H1 (cell line): ENCODE data around the gene TYRO3. TPM values are rescaled to one million over a fixed set of nuclear protein-coding genes. Genes with fewer than 3 reads are reported as not detected.

Source experiments
- CTCF ChIA-PET: fragments of 300-600 bp; sonication (Branson Sonifier 250); formaldehyde crosslinking; loops from one replicate; lab custom pipeline; 2021; ENCODE audit not compliant: partially characterized antibody; lab: Charles Lee
- POLR2A ChIA-PET: fragments of 300-600 bp; sonication (Branson Sonifier 250); formaldehyde crosslinking; loops from one replicate; lab custom pipeline; 2021; ENCODE audit warnings: inconsistent platforms; ENCODE audit not compliant: partially characterized antibody; lab: Charles Lee
- DNase-seq, 2 experiments: peaks; one replicate each; pipeline versions ENCODE4 v3.0.0 to v3.0.0-alpha.2; 2010 to 2022; ENCODE audit warnings: low spot score in 2 of 2, low read depth in 1 of 2, mixed read lengths in 1 of 2
- FAIRE-seq: peaks from 2 replicates; lab custom pipeline; 2011; peaks lifted over from hg19 to GRCh38; lab: Jason Lieb, UNC
- H2AFZ ChIP-seq: 2 replicates; pipeline ENCODE4 v1.8.1; 2012; ENCODE audit warnings: low read length, inconsistent platforms
- H2AK5ac ChIP-seq: 2 replicates; pipeline ENCODE4 v1.6.1; 2013; ENCODE audit warnings: low read depth, low read length
- H2BK120ac ChIP-seq: replicated peaks from 2 replicates; pipeline ENCODE3; 2013; ENCODE audit warnings: low read depth, low read length, inconsistent platforms
- H2BK12ac ChIP-seq: 2 replicates; pipeline ENCODE4 v1.6.1; 2013; ENCODE audit warnings: low read depth, low read length
- H2BK15ac ChIP-seq: 2 replicates; pipeline ENCODE4 v1.6.1; 2013; ENCODE audit warnings: low read length
- H2BK20ac ChIP-seq: 2 replicates; pipeline ENCODE4 v1.6.1; 2013; ENCODE audit warnings: low read length
- H2BK5ac ChIP-seq: 2 replicates; pipeline ENCODE4 v1.6.1; 2013; ENCODE audit warnings: low read depth, low read length
- H3K14ac ChIP-seq: 2 replicates; pipeline ENCODE4 v1.6.1; 2013; ENCODE audit warnings: inconsistent platforms; ENCODE audit not compliant: insufficient read length
- H3K18ac ChIP-seq: 2 replicates; pipeline ENCODE4 v1.6.1; 2013; ENCODE audit warnings: low read length; ENCODE audit errors: extremely low read depth
- H3K23ac ChIP-seq: 2 replicates; pipeline ENCODE4 v1.6.1; 2013; ENCODE audit warnings: inconsistent platforms; ENCODE audit not compliant: insufficient read length
- H3K23me2 ChIP-seq: 2 replicates; pipeline ENCODE4 v1.6.1; 2013; ENCODE audit warnings: low read depth, low read length
- H3K27ac ChIP-seq: 2 replicates; pipeline ENCODE4 v1.6.1; 2011; ENCODE audit warnings: low read depth, low read length, inconsistent platforms
- H3K27me3 ChIP-seq, 4 experiments: replicated peaks in 1 of 4; 1 replicate in 1 of 4; 2 replicates in 3 of 4; pipeline versions ENCODE4 v1.6.1 to v1.8.1; 2011 to 2013; ENCODE audit warnings: low read length in 3 of 4, mild to moderate bottlenecking in 3 of 4, inconsistent platforms in 2 of 4, mixed read lengths in 2 of 4, moderate library complexity in 1 of 4; ENCODE audit not compliant: control insufficient read depth in 3 of 4, insufficient read depth in 3 of 4; ENCODE audit errors: extremely low read depth in 1 of 4
- H3K36me3 ChIP-seq, 4 experiments: 2 replicates each; pipeline versions ENCODE4 v1.6.1 to v1.8.1; 2011 to 2013; ENCODE audit warnings: mild to moderate bottlenecking in 4 of 4, low read length in 3 of 4, moderate library complexity in 2 of 4, control low read depth in 1 of 4, inconsistent platforms in 1 of 4; ENCODE audit not compliant: insufficient read depth in 4 of 4, control insufficient read depth in 2 of 4
- H3K4ac ChIP-seq: replicated peaks from 2 replicates; pipeline ENCODE3; 2013; ENCODE audit warnings: low read length, low read depth, mixed read lengths, inconsistent platforms; ENCODE audit not compliant: insufficient read length
- H3K4me1 ChIP-seq, 4 experiments: replicated peaks in 1 of 4; 1 replicate in 1 of 4; 2 replicates in 3 of 4; pipeline versions ENCODE4 v1.6.1 to v1.8.1; 2011 to 2013; ENCODE audit warnings: low read length in 3 of 4, inconsistent platforms in 2 of 4, mixed read lengths in 1 of 4; ENCODE audit not compliant: insufficient read depth in 4 of 4, control insufficient read depth in 3 of 4
- H3K4me2 ChIP-seq, 2 experiments: 2 replicates each; pipeline versions ENCODE4 v1.6.1 to v1.8.1; 2011 to 2013; ENCODE audit warnings: low read depth in 2 of 2, low read length in 2 of 2, control low read depth in 1 of 2, inconsistent platforms in 1 of 2, mild to moderate bottlenecking in 1 of 2; ENCODE audit not compliant: insufficient read depth in 1 of 2
- H3K4me3 ChIP-seq, 4 experiments: fragments of 200-600, 300-600 bp in 1 of 4; sonication (generic), shearing (Covaris generic), sonication (Bioruptor Twin) in 1 of 4; 2 replicates each; pipeline versions ENCODE4 v1.5.1 to v1.8.1; 2011 to 2016; ENCODE audit warnings: low read length in 4 of 4, low read depth in 3 of 4, control low read depth in 2 of 4, inconsistent platforms in 2 of 4, mild to moderate bottlenecking in 2 of 4, mixed read lengths in 1 of 4, moderate library complexity in 1 of 4; ENCODE audit not compliant: insufficient read depth in 2 of 4; ENCODE audit errors: extremely low read depth in 1 of 4
- H3K56ac ChIP-seq: replicated peaks from 2 replicates; pipeline ENCODE3; 2013; ENCODE audit warnings: low read depth, mild to moderate bottlenecking, mixed read lengths, low read length, inconsistent platforms; ENCODE audit not compliant: insufficient read length
- H3K79me1 ChIP-seq: 2 replicates; pipeline ENCODE4 v1.6.1; 2013; ENCODE audit warnings: low read depth, low read length, control low read depth
- H3K79me2 ChIP-seq, 2 experiments: 2 replicates each; pipeline versions ENCODE4 v1.6.1 to v1.8.1; 2012 to 2013; ENCODE audit warnings: low read length in 2 of 2, mild to moderate bottlenecking in 2 of 2, inconsistent platforms in 1 of 2; ENCODE audit not compliant: insufficient read depth in 2 of 2, control insufficient read depth in 1 of 2
- H3K9ac ChIP-seq, 4 experiments: replicated peaks in 1 of 4; 1 replicate in 1 of 4; 2 replicates in 3 of 4; pipeline versions ENCODE4 v1.6.1 to v1.8.1; 2011 to 2013; ENCODE audit warnings: low read depth in 3 of 4, low read length in 3 of 4, control low read depth in 2 of 4, mild to moderate bottlenecking in 2 of 4, moderate library complexity in 2 of 4, inconsistent platforms in 1 of 4; ENCODE audit errors: extremely low read depth in 1 of 4
- H3K9me3 ChIP-seq, 2 experiments: 2 replicates each; pipeline versions ENCODE4 v1.6.1 to v1.8.1; 2012 to 2013; ENCODE audit warnings: mild to moderate bottlenecking in 2 of 2, moderate library complexity in 2 of 2, control low read depth in 1 of 2, inconsistent platforms in 1 of 2, low read depth in 1 of 2, low read length in 1 of 2, mixed read lengths in 1 of 2; ENCODE audit not compliant: insufficient read depth in 2 of 2
- H4K20me1 ChIP-seq, 2 experiments: replicated peaks in 1 of 2; 2 replicates each; pipeline versions ENCODE3 to v1.8.1; 2011 to 2013; ENCODE audit warnings: inconsistent platforms in 2 of 2, low read length in 2 of 2, mild to moderate bottlenecking in 1 of 2; ENCODE audit not compliant: insufficient read depth in 2 of 2, control insufficient read depth in 1 of 2
- H4K5ac ChIP-seq: 2 replicates; pipeline ENCODE4 v1.6.1; 2013; ENCODE audit warnings: low read length, low read depth, mixed read lengths, inconsistent platforms; ENCODE audit not compliant: insufficient read length
- H4K8ac ChIP-seq: 2 replicates; pipeline ENCODE4 v1.8.0; 2013; ENCODE audit warnings: mild to moderate bottlenecking, moderate library complexity, low read length, inconsistent platforms; ENCODE audit not compliant: insufficient read depth; ENCODE audit errors: extremely low read depth
- H4K91ac ChIP-seq: replicated peaks from 2 replicates; pipeline ENCODE3; 2013; ENCODE audit warnings: low read length, mixed read lengths, inconsistent platforms; ENCODE audit not compliant: insufficient read length
- ATF2 ChIP-seq: IDR thresholded peaks from 2 replicates; pipeline ENCODE4 v1.6.1; 2012; ENCODE audit warnings: low read length, inconsistent platforms
- CREB1 ChIP-seq: IDR thresholded peaks from 2 replicates; pipeline ENCODE4 v1.6.1; 2012; ENCODE audit warnings: inconsistent platforms
- CTBP2 ChIP-seq: IDR thresholded peaks from 2 replicates; pipeline ENCODE4 v1.7.0; 2011; ENCODE audit warnings: borderline replicate concordance, mild to moderate bottlenecking, moderate library complexity, mixed read lengths, low read length; ENCODE audit not compliant: insufficient read depth, insufficient read length
- E2F6 ChIP-seq: IDR thresholded peaks from 2 replicates; pipeline ENCODE4 v1.6.1; 2012; ENCODE audit warnings: inconsistent platforms
- GTF2F1 ChIP-seq: IDR thresholded peaks from 2 replicates; pipeline ENCODE4 v1.6.1; 2012; ENCODE audit warnings: low read depth, low read length, improper control_type of control experiment, borderline replicate concordance
- POU5F1 ChIP-seq: IDR thresholded peaks from 2 replicates; pipeline ENCODE4 v1.6.1; 2011; ENCODE audit warnings: low read depth, mild to moderate bottlenecking, low read length, moderate library complexity
- TAF7 ChIP-seq: optimal IDR thresholded peaks from 2 replicates; pipeline ENCODE3; 2011; ENCODE audit warnings: low read depth, mild to moderate bottlenecking, inconsistent platforms, low read length, moderate library complexity, borderline replicate concordance
- USF2 ChIP-seq: IDR thresholded peaks from 2 replicates; pipeline ENCODE4 v1.6.1; 2011; ENCODE audit warnings: low read length, improper control_type of control experiment
- WGBS, 2 experiments: shearing (Covaris generic) in 1 of 2; methylation state at CpG; one replicate each; pipeline versions ENCODE4 v1.1.6 to v1.1.7; 2013 to 2015; ENCODE audit warnings: low lambda C conversion rate in 2 of 2, mixed read lengths in 2 of 2, inconsistent platforms in 1 of 2, low coverage in 1 of 2, missing lambda C conversion rate in 1 of 2; ENCODE audit not compliant: insufficient replicate concordance in 2 of 2, insufficient coverage in 1 of 2, insufficient read length in 1 of 2; ENCODE audit errors: extremely low coverage in 1 of 2, missing lambda C conversion rate in 1 of 2; 5-methylcytosine and 5-hydroxymethylcytosine counted together
- polyA plus RNA-seq, 7 experiments: library from polyadenylated mRNA; depleted of rRNA in 3 of 7; stranded (reverse) in 5 of 7; unstranded in 2 of 7; fragments of >200 nt in 5 of 7; fragments of 200-250 nt in 2 of 7; gene quantifications; 1 replicate in 5 of 7; 2 replicates in 1 of 7; 4 replicates in 1 of 7; pipeline versions ENCODE4 v1.2.1 to v1.2.3, GENCODE V29; 2011 to 2013; ENCODE audit warnings: missing spikeins in 2 of 7, mixed read lengths in 2 of 7
- total RNA-seq: library from RNA; stranded (reverse); fragmentation: NEBNext Ultra II Directional; extraction: Animal tissue kit (Norgen Biotek cat#: 25700); gene quantifications from 2 replicates; pipeline ENCODE4 v1.2.1, GENCODE V29; 2021

The TYRO3 gene
- total and polyA plus RNA-seq, 2 of the 8 experiments (the other 6 are each of a cell fraction or from before 2014, with no cell fraction given): 82.7 to 98.8 TPM

GRCh38 chr15:41512940-41513505, 46.0 kb upstream of the TYRO3 start:
- POLR2A ChIA-PET: interaction anchor here (1.1 to 3.7 kb wide), 8 partner anchors 10 to 31 kb away, joined by 3 to 19 read pairs (median 8); partner anchors contain the start of genes ITPKA and RPAP1
- no peak overlapping the region for H2AFZ ChIP-seq
- no peak for FAIRE-seq
- TF ChIP-seq CREB1 (no peak), TAF7 (no peak), CTBP2 (no peak), GTF2F1 (no peak), USF2 (no peak), E2F6 (no peak), POU5F1 (no peak), ATF2 (no peak)

More at GRCh38 chr15:41512940-41513505, 46.0 kb upstream of the TYRO3 start:
- Histone ChIP-seq H3K56ac (no peak overlapping the region), H2BK5ac (no peak overlapping the region), H3K79me2 (no peaks in the 10 kb centered on the region), H4K5ac (no peak overlapping the region), H4K8ac (no peak overlapping the region), H3K27ac (no peak overlapping the region), H2BK20ac (no peak overlapping the region), H3K18ac (no peak overlapping the region), H4K20me1 (peaks cover 0 to 12% of the 10 kb centered on the region in 2 experiments), H2AK5ac (no peak overlapping the region), H3K27me3 (peaks cover 32 to 61% (median 54%) of the 10 kb centered on the region in 4 experiments), H3K4ac (no peak overlapping the region), H3K23ac (no peak overlapping the region), H3K9me3 (no peaks in the 10 kb centered on the region; a peak in 1 of 4 replicates), H2BK12ac (no peak overlapping the region), H3K4me2 (peak overlapping the region; percentile 90 to 96), H4K91ac (no peak overlapping the region), H3K4me1 (peaks cover 0 to 26% (median 13%) of the 10 kb centered on the region in 4 experiments; a peak in 5 of 7 replicates), H3K23me2 (peaks cover 15% of the 10 kb centered on the region), H3K36me3 (peaks cover 0 to 12% (median 5%) of the 10 kb centered on the region in 4 experiments; a peak in 4 of 8 replicates), H3K4me3 (peak overlapping the region; percentile 33 to 65 (median 58); a peak in 7 of 8 replicates), H3K14ac (no peak overlapping the region), H3K79me1 (no peaks in the 10 kb centered on the region), H2BK120ac (no peak overlapping the region), H2BK15ac (no peak overlapping the region), H3K9ac (no peak overlapping the region; a peak in 1 of 7 replicates)
- DNase-seq: peak in 1 of 2 experiments; percentile 77
- CTCF ChIA-PET: interaction anchor here (0.7 to 2.4 kb wide), 5 partner anchors 9 to 48 kb away, joined by 3 to 5 read pairs (median 3); no protein-coding TSS in a partner anchor
- 6% methylated on average over 40 of the region's 40 CpGs; no CpG with 5 or more reads in 1 of the 2 experiments for WGBS, 2 experiments
